Vagina (tissue), 2 donors: ENCODE results near the gene ATG5.

ENCODE experiments used
- CTCF ChIP-seq, 3 experiments: fragments of 450-650 bp in 2 of 3; fragments of 200-600 bp in 1 of 3; sonication (generic) in 1 of 3; IDR thresholded peaks; one replicate each; pipeline ENCODE4 v1.5.1; 2017 to 2019; ENCODE audit warnings: antibody characterized with exemption in 3 of 3, mild to moderate bottlenecking in 2 of 3, moderate library complexity in 2 of 3
- POLR2A ChIP-seq, 2 donors: fragments of 450-650 bp; IDR thresholded peaks; one replicate each; pipeline ENCODE4 v1.6.1; 2017; ENCODE audit warnings: antibody characterized with exemption in 2 of 2, mild to moderate bottlenecking in 2 of 2, moderate library complexity in 2 of 2
- POLR2AphosphoS5 ChIP-seq, 2 donors: sonication (generic); formaldehyde crosslinking; IDR thresholded peaks; one replicate each; pipeline ENCODE4 v1.9.0; 2017; ENCODE audit warnings: antibody characterized with exemption in 2 of 2, mild to moderate bottlenecking in 2 of 2, low read depth in 1 of 2; ENCODE audit not compliant: insufficient read depth in 1 of 2

- no peak for TF ChIP-seq CTCF (IDR thresholded peaks at IDR 0.05)
- no peak for TF ChIP-seq POLR2AphosphoS5 (IDR thresholded peaks at IDR 0.05; ENCODE audit: insufficient read depth in 1 of 2, low read depth in 1 of 2)
- no peak for TF ChIP-seq POLR2A (IDR thresholded peaks at IDR 0.05)
Measured at GRCh38 chr6:106300020-106300780, 25.4 kb downstream of the ATG5 start.
